ENCODE data around the gene NEDD4.
"Not testable (repeated sequence)": the region's sequence is repeated elsewhere in the genome, so short reads cannot be mapped to it uniquely, and the experiment has no call there.

The NEDD4 gene

DNA sequence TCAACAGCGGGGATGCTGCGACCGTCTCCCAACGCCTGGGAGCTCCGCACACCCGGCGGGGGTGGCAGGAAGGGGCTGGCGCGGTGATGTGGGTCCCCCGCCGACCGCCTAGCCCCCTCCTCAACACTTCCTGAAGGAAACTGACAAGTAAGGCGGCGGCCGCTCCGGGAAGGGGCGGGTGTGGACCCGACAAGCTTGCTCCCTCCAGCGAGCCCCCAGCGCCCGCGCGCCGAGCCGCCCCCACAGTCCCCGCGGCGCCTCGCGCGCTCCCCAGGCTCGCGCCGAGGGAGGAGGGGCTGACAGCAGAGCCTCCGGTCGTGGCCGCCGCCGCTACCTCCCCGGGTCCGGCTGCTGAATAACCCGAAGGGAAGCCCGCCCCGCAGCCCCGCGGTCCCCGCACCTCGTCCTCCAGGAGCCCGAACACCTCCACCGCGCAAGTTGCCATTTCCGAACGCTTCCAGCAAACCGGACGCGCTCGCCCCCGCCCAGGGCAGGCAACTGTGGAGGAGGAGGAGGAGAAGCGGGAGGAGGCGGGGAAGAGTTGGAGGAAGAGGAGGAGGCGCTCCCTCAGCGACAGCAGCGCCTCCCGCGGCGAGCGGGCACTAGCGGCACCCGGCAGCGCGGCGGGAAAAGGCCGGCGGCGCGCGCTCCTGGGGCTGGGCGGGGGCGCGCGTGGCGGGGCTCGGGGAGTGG, at the start of gene NEDD4:
Gene NEDD4, minus strand, starts transcription at position 502 of the 693 bp plus-strand sequence. Its CDS starts 57 bp downstream, at position 445.
- peak; percentile 85 for DNase-seq (ENCODE audit: low spot score)

DNA sequence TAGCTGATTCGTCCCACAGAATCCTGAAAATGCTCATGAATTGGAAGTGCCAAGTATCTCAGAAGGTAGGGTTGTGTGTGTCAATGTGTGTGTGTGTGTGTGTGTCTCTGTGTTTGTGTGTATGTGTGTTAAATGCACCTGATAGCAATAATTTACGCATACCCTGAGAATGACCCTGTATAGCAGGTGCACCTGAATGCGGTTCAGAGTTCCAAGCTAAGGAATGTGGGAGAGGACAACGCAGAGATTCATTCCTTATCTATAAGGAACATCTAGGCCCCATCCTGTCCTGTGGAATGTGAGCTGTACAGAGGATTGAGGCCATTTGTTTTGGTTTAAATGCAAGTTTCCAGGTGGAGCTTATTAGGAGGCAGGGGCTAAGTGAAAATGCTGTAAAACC, 49.1 kb upstream of the NEDD4 start:
- DNase-seq (ENCODE audit: low spot score): no peak

DNA sequence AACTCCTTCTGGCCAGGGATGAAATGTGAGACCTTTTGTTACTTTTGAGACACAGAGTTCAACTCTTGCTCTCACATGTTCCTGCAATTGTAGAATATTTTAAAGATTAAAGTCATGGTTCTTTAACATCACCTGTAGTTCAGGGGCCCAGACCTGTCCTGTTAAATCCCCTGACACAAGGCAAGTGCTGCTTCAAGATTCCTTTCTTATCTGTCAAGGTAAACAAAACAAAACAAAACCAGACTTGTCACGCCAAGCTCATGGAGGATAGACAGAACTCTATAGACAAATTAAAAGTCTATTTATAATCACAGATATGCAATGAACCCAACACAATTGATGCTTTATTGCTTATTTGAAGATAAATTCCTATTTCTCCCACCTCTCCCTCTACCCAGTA, 48.6 kb upstream of the NEDD4 start:
- DNase-seq (ENCODE audit: low spot score): no peak

DNA sequence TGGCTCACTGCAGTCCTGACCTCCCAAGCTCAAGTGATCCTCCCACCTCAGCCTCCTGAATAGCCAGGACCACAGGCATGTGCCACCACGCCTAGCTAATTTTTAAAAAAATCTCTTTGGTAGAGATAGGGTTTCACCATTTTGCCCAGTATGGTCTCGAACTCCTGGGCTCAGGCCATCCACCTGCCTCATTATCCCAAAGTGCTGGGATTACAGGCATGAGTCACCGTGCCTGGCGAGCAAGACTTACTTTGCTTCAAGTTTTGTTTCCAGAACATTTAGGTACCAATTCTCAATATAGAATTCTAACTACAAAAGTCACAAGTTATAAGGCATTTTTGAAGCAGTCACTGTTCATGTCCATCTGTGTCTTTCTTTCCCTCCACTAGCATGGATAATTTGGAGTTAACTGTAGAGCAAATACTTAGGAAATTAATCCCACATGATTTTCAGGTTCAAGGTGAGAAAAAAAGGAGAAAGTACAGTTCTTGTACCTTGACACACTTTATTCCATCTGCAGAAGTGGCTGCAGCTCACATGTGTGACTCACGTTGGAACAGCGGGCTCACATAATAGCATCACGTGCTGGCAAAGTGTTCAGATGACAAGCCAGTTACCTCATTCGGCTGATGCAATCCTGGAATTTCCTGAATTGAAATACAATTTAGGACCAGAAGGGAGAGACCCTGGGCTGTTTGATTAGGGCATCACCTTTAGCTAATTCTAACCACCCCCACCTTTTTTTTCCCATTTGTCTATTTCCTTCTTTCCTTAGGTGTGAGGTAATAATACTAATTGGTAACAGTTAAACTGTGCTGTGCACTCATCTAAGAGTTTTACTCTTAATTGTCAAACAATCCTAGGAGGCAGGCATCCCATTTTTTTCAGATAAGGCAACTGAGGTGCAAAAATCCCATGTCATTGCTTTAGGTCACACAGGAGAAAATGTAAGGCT, 46.9 kb upstream of the NEDD4 start:
- DNase-seq (ENCODE audit: low spot score): peak; percentile 59

DNA sequence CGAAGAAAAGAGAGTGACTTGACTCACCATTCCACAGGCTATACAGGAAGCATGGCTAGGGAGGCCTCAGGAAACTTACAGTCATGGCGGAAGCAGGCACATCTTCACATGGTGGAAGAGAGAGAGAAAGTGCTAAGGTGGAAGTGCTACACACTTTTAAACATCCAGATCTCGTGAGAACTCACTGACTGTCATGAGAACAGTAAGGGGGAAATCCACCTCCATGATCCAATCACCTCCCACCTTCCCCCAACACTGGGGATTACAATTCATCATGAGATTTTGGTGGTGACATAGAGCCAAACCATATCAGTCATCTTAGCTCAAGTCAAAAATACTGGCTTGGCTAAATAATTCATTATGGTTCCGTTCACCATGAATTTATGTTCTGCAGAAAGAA, 45.3 kb upstream of the NEDD4 start:
- DNase-seq (ENCODE audit: low spot score): no peak

DNA sequence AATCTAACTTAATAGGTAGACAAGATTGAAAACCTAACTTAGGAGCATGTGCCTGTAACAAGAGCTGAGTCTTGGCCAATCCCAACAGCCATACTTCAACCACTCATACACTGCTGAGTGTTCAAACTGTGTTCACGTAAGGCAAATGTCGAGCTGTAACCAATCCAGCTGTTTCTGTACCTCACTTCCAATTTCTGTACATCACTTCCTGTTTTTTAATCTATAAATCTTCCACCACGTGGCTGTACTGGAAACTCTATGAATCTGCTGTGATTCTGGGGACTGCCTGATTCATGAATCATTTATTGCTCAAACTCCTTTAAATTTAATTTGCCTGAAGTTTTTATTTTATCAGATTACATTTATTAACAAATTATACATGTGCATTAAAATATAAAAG, 44.6 kb upstream of the NEDD4 start:
- DNase-seq (ENCODE audit: low spot score): no peak

DNA sequence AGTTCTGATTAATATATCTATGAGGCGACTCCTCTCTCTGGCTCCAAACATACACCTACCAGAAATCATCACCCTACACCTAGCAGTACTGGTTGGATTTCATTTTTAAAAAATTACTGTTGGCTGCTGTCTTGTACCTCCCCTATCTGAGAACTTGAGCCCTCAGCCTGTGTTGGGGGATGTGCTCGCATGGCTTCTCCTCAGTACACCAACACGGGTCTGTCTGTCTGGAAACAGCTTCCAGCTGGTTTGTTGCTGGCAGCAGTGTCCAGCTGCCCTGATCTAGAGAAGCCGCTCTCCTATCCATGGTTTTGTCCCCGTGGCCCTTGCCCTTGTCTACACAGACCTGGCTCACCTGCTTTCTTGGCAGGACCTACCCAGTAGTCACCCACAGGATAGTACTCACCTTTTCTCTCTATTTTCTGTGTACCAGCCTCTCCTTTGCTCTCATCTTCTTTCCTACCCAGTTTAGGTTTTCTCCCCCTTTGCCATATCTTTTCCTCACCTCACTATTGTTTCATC, 43.2 kb upstream of the NEDD4 start:
- no peak for DNase-seq (ENCODE audit: low spot score)

DNA sequence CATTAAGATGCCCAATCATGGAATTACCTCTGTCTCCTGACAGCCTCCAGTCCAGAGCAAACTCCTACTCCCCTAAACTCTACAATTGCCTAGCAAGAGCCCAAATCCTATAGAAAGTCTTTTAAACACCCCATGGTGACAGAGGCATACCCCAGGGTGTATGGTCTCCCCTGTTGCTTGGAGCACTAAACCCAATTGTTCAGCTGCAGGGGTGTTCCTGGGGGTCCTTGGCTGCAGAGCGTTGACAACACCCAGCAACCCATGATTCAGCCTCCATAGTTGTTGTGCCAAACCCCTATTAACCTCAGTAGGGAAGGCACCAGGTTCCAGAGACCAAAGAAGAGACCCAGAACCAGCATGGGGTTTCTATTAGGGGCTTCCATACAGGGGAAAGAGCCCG, 41.8 kb upstream of the NEDD4 start:
- DNase-seq (ENCODE audit: low spot score): no peak

DNA sequence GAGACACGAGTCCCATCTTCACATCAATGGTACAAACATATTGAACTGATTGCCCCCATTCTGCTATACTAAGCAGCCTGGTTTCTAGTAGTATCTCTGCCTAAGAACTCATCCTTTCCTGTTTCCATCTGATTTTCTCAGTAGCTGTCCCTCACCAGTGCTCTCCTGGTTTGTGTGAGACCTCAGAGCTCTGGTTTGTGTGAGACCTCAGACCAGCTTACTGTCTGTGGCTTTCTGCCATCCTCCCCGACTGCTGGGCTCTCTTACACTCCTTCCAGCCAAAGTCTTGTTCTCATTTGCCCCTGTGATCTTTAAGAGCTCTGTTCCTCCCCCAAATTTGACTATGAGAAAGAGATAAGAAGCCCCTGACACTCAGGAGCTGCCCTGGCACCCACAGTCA, 41.1 kb upstream of the NEDD4 start:
- DNase-seq (ENCODE audit: low spot score): no peak

DNA sequence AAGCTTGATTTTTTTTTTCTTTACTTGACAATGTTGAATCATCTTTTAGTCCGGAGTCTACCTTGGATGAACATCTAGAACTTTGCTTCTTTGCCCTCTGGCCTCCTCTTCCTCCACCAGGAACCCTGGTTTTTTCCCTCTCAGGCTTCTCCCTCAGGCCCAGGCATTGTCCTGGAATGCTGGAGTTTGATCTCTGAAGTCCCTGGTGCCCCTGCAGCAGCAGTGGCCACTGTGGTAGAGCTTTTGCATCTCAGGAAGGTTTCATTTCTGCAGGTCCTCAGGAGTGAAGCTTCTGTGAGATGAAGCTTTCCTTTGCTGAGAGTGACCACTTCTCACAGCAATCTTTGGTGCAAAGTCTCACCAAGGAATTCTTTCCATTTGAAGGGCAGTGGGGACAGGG, 39.0 kb upstream of the NEDD4 start:
- no peak for DNase-seq (ENCODE audit: low spot score)

DNA sequence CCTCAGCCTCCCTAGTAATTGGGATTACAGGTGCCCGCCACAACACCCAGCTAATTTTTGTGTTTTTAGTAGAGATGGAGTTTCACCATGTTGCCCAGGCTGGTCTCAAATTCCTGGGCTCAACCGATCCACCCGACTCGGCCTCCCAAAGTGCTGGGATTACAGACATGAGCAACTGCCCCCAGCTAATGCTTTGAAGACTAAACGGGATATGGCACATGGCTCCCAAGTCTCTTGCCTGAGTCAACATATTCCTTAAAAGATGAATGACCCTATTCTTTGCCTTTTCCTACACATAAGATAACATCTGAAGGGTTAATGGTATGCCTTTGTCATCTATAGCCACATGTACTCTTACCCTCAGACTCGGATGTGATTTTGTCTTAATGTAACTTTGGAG, 38.4 kb upstream of the NEDD4 start:
- no peak for DNase-seq (ENCODE audit: low spot score)

DNA sequence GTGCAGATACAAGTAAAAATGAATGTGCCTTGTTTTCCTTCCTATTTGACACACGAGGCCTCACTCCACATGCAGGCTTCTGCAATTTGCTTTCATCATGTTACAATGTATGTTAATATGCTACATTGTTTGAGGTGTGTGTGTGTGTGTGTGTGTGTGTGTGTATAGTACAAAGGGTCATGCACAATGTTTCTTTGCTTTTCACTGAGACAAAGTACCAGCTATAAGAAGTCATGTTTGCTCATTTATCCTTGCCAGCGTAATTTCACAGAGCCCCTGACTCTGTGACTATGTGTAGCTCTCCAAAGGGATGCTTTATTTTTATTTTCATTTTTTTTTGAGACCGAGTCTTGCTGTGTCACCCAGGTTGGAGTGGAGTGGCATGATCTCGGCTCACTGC, 38.0 kb upstream of the NEDD4 start:
- DNase-seq (ENCODE audit: low spot score): no peak

DNA sequence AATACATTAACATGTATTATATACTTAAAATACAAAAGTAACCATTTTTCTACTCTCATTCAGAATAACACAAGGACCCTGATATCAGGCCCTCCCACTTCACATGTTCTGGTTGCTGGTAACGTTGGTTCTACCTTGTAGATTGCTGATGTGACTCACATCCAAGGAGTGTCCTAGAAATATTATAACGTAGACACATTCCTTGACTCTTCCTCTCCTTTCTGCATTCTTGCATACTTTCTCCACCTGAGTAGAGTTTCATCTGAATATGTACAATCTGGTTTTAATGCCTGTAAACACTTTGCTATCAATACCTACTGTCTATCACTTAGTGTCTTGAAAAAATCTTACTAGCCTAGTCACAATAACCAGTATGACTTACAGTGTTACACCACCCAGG, 35.0 kb upstream of the NEDD4 start:
- no peak for DNase-seq (ENCODE audit: low spot score)

DNA sequence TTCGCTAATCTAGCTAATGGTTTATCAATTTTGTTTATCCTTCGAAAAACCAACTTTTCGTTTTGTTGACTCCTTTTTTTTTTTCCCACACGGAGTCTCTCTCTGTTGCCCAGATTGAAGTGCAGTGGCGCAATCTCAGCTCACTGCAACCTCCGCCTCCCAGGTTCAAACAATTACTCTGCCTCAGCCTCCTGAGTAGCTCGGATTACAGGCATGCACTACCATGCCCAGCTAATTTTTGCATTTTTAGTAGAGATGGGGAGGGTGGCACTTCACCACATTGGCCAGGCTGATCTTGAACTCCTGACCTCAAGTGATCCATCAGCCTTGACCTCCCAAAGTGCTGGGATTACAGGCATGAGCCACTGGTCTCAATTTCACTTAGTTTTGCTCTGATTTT, 29.7 kb upstream of the NEDD4 start:
- not testable (repeated sequence) for DNase-seq (ENCODE audit: low spot score)

DNA sequence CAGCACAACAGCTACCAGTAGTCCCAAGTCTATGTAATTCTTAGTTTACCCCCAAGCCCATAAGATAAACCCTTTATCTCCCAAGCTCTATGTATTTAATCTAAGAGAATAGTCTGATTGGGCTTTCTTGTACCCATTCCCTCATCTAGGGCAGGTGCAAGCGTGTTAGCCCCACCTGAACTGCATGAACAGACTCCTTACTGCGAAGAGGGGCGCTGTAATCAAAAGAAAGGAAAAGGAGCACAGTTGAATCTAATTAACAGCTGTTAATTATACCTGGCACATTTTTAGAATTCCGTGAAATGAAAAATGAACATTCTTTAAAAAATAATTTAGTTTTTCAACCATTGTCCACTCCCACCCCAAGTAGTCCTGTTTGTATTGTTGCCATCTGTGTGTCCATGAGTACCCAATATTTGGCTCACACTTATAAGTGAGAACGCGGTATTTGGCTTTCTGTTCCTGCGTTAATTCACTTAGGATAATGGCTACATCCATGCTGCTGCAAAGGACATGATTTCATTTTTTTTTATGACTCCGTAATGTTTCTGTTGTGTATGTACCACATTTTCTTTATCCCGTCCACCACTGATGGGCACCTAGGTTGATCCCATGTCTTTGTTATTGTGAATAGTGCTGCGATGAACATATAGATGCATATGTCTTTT, 26.5 kb upstream of the NEDD4 start:
- no peak for DNase-seq (ENCODE audit: low spot score)

DNA sequence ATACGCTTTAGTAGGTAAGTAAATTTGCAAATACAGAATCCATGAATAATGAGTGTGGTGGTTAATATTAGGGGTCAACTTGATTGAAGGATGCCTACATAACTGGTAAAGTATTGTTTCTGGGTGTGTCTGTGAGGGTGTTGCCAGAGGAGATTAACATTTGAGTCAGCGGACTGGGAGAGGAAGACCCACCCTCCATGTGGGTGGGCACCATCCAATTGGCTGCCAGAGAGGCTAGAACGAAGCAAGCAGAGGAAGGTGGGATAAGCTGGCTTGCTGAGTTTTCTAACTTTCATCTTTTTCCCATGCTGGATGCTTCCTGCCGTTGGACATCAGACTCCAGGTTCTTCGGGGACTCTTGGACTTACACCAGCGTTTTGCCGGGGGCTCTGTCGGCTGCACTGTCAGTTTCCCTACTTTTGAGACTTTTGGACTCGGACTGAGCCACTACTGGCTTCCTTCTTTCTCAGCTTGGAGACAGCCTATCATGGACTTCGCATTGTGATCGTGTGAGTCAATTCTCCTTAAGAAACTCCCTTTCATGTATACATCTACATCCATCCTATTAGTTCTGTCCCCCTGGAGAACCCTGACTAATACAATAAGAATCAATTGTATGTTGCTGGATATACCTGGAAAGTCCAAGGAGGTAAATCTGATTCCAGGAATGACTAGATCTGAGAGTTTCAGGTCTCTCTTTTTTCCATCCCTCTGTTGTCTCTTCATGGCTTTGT, 25.8 kb upstream of the NEDD4 start:
- no peak for DNase-seq (ENCODE audit: low spot score)

DNA sequence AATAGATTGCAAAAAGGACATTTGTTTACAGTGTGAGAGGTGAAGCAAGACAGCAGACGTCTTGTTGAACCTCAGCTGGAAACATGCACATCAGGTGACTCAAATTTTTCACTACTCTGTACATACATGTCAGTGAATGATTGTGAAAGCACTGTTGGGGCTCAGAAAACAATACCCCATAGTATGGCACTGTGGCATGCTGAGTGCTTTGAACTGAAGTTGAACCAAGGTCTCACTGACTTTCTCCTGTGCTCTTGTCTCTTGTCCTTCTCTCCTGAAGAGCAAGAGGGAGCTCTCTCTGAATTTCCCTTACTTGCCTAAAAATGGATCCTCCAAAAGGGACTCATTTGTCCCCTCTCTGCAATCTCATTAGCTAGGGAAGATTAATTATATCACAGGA, 24.5 kb upstream of the NEDD4 start:
- no peak for DNase-seq (ENCODE audit: low spot score)

DNA sequence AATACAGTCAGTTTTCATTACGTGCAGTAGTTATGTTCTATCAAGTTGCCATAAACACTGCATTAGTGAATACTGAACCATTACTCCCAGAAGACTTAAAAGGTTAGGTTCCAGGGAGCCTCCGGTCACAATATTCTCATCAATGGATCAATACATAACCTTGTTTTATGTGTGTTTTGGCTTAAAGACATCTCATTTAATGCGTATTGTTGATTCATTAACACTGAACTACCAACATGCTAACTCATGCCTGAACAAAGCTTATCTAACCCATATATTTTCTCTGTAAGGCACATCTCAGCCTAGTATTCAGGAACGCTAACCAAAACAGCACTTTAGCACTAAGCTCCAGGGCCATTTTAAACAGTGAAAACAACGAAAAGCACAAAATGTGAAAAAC, 24.1 kb upstream of the NEDD4 start:
- no peak for DNase-seq (ENCODE audit: low spot score)

DNA sequence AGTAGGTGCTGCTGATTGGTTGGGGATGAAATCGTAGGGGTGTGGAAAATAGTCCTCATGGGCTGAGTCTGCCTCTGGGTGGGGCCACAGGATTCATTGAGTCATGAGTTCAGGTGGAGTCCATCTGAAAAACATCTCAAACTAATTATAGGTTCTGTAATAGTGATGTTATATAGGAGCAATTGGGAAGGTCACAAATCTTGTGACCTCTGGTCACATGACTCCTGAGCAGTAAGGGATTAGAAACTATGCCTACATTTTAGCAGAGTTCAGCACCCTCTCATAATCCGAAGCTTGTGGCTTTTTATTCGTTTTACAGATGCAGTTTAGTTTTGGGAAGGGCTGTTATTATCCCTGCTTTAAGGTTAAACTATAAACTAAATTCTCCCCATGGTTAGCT, 22.9 kb upstream of the NEDD4 start:
- no peak for DNase-seq (ENCODE audit: low spot score)

DNA sequence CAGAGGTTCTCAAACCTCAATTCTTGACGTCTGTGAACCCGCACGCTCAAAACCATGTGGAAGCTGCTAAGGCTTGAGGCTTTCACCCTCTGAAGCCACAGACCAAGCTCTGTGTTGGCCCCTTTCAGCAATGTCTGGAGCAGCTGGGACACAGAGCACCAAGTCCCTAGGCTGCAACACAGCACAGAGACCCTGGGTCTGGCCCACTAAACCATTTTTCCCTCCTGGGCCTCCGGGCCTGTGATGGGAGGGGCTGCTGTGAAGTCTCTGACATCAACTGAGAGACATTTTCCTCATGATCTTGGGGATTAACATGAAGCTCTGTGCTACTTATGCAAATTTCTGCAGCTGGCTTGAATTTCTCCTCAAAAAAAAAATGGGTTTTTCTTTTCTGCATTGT, 21.3 kb upstream of the NEDD4 start:
- DNase-seq (ENCODE audit: low spot score): no peak

DNA sequence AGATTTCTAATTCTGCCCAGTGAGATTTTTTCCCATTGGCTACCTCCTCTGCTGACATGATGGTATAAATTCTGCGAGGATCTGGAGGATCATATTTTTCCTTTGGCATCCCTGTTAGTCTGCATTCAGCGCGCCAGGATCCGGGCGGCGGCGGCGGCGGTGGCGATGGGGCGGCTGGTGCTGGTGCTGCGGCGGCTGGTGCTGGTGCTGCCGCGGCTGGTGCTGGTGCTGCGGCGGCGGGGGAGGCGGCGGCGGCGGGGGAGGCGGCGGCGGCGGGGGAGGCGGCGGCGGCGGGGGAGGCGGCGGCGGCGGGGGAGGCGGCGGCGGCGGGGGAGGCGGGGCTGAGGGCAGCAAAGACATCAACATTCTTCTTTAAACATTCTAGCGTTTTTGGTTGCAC, 13.6 kb upstream of the NEDD4 start:
- not testable (repeated sequence) for DNase-seq (ENCODE audit: low spot score)

DNA sequence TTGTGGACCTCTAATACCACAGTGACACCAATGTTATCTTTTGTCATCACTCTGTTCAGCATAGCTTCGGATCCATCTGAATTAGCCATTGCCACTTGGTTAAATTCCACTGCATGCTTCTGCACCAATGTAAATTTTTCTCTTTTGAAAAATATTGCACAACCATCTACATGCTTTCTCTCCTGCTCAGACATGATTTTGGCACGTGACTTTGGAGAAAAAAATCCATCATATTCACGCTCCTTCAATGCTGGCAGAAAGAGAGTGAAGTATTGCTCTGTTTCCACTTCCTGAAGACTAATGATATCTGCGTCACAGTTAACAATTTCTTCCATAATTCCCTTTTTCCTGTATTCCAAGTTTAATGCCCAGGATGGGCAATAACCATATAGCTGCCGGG, 13.0 kb upstream of the NEDD4 start:
- not testable (repeated sequence) for DNase-seq (ENCODE audit: low spot score)
